ENCODE results near the gene MYO1H. TPM values are rescaled to one million over a fixed set of nuclear protein-coding genes. Genes with fewer than 3 reads are reported as not detected.

MYO1H gene
- total and polyA plus RNA-seq, 2 of the 8 experiments (the other 6 are each of a cell fraction or from before 2014, with no cell fraction given), result 0.03 TPM; not detected in 1

GRCh38 chr12:109458771-109459208, 111.1 kb downstream of the MYO1H start:
- WGBS, 2 experiments (ENCODE audit: extremely low coverage in 1 of 2, insufficient coverage in 1 of 2, insufficient read length in 1 of 2, insufficient replicate concordance in 2 of 2, low coverage in 1 of 2, low lambda C conversion rate in 2 of 2, missing lambda C conversion rate in 1 of 2), result 12% methylated on average over 6 of the region's 6 CpGs; no CpG with 5 or more reads in 1 of the 2 experiments
- Histone ChIP-seq H2BK15ac (ENCODE audit: low read length) (no peak overlapping the region), H3K14ac (ENCODE audit: insufficient read length) (no peak overlapping the region), H3K79me1 (ENCODE audit: low read depth, low read length) (peaks cover 6% of the 10 kb centered on the region), H3K27ac (ENCODE audit: low read depth, low read length) (peak overlapping the region; percentile 97), H4K91ac (replicated peaks; ENCODE audit: insufficient read length, low read length) (peak overlapping the region; percentile 93), H3K4me2 (ENCODE audit: insufficient read depth in 1 of 2, low read depth in 2 of 2, low read length in 2 of 2) (peak overlapping the region; percentile 63 to 89), H2BK20ac (ENCODE audit: low read length) (peak overlapping the region; percentile 98), H4K20me1 (replicated peaks in 1 of 2; ENCODE audit: control insufficient read depth in 1 of 2, insufficient read depth in 2 of 2, low read length in 2 of 2) (no peaks in the 10 kb centered on the region), H3K56ac (replicated peaks; ENCODE audit: insufficient read length, low read depth, low read length) (peak overlapping the region; percentile 36), H3K4ac (replicated peaks; ENCODE audit: insufficient read length, low read depth, low read length) (no peak overlapping the region), H3K79me2 (ENCODE audit: control insufficient read depth in 1 of 2, insufficient read depth in 2 of 2, low read length in 2 of 2) (peaks cover 9 to 57% of the 10 kb centered on the region in 2 experiments), H2AK5ac (ENCODE audit: low read depth, low read length) (peak overlapping the region; percentile 100), H2BK12ac (ENCODE audit: low read depth, low read length) (peak overlapping the region; percentile 100), H2BK120ac (replicated peaks; ENCODE audit: low read depth, low read length) (peak overlapping the region; percentile 56), H3K18ac (ENCODE audit: extremely low read depth, low read length) (peak overlapping the region; percentile 97), H2BK5ac (ENCODE audit: low read depth, low read length) (peak overlapping the region; percentile 99), H2AFZ (ENCODE audit: low read length) (no peak overlapping the region), H4K8ac (ENCODE audit: extremely low read depth, insufficient read depth, low read length) (peak overlapping the region; percentile 47; the same call in 1 of the 2 replicates), H3K4me3 (ENCODE audit: extremely low read depth in 1 of 4, insufficient read depth in 2 of 4, low read depth in 3 of 4, low read length in 4 of 4) (peak overlapping the region in 3 of 4 experiments; percentile 5 to 33 (median 5); a peak in 5 of 8 replicates), H3K4me1 (replicated peaks in 1 of 4; ENCODE audit: control insufficient read depth in 3 of 4, insufficient read depth in 4 of 4, low read length in 3 of 4) (peaks cover 36 to 61% (median 48%) of the 10 kb centered on the region in 4 experiments), H3K27me3 (replicated peaks in 1 of 4; ENCODE audit: control insufficient read depth in 3 of 4, extremely low read depth in 1 of 4, insufficient read depth in 3 of 4, low read length in 3 of 4) (no peaks in the 10 kb centered on the region), H3K23ac (ENCODE audit: insufficient read length) (no peak overlapping the region), H3K23me2 (ENCODE audit: low read depth, low read length) (peaks cover 2% of the 10 kb centered on the region; the same call in 1 of the 2 replicates), H3K9ac (replicated peaks in 1 of 4; ENCODE audit: extremely low read depth in 1 of 4, low read depth in 3 of 4, low read length in 3 of 4) (peak overlapping the region in 3 of 4 experiments; percentile 65 to 69 (median 65); a peak in 6 of 7 replicates), H3K9me3 (ENCODE audit: insufficient read depth in 2 of 2, low read depth in 1 of 2, low read length in 1 of 2) (no peaks in the 10 kb centered on the region), H3K36me3 (ENCODE audit: control insufficient read depth in 2 of 4, insufficient read depth in 4 of 4, low read length in 3 of 4) (peaks cover 18 to 44% (median 36%) of the 10 kb centered on the region in 4 experiments; a peak in 7 of 8 replicates), H4K5ac (ENCODE audit: insufficient read length, low read depth, low read length) (peak overlapping the region; percentile 79)
- FAIRE-seq (peak; percentile 95), DNase-seq (ENCODE audit: low read depth in 1 of 2, low spot score in 2 of 2) (no peak)
- ChIA-PET POLR2A (ENCODE audit: partially characterized antibody) (interaction anchor here (0.8 to 2.7 kb wide), 8 partner anchors 8 to 36 kb away, joined by 3 to 14 read pairs (median 5); partner anchors contain the start of genes KCTD10 and UBE3B), CTCF (ENCODE audit: partially characterized antibody) (interaction anchor here (0.6 to 2.5 kb wide), 5 partner anchors 10 to 101 kb away, joined by 3 to 16 read pairs (median 4); no protein-coding TSS in a partner anchor)
- TF ChIP-seq NRF1 (IDR thresholded peaks at IDR 0.05; ENCODE audit: low read depth, low read length) (no peak), SIX5 (IDR thresholded peaks at IDR 0.05; ENCODE audit: low read depth, low read length) (no peak), CBX5 (IDR thresholded peaks at IDR 0.05; ENCODE audit: low read depth, low read length) (no peak), JUND (IDR thresholded peaks at IDR 0.05; ENCODE audit: low read length) (no peak)
